C4-2B (cell line): ENCODE measurements around the gene COMT.

ENCODE experiments used
- ZFX ChIP-seq: fragments of 450-650 bp; IDR thresholded peaks from 2 replicates; pipeline ENCODE4 v1.6.1; 2017
- TF ChIP-seq, protein P1 (sequence below): fragments of 450-650 bp; conservative IDR thresholded peaks from 2 replicates; pipeline ENCODE4 v1.5.1; 2017; ENCODE audit warnings: mild to moderate bottlenecking

- TF ChIP-seq, protein P1, sequence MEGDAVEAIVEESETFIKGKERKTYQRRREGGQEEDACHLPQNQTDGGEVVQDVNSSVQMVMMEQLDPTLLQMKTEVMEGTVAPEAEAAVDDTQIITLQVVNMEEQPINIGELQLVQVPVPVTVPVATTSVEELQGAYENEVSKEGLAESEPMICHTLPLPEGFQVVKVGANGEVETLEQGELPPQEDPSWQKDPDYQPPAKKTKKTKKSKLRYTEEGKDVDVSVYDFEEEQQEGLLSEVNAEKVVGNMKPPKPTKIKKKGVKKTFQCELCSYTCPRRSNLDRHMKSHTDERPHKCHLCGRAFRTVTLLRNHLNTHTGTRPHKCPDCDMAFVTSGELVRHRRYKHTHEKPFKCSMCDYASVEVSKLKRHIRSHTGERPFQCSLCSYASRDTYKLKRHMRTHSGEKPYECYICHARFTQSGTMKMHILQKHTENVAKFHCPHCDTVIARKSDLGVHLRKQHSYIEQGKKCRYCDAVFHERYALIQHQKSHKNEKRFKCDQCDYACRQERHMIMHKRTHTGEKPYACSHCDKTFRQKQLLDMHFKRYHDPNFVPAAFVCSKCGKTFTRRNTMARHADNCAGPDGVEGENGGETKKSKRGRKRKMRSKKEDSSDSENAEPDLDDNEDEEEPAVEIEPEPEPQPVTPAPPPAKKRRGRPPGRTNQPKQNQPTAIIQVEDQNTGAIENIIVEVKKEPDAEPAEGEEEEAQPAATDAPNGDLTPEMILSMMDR, result no peak
- no peak for TF ChIP-seq ZFX
Observed at GRCh38 chr22:19937616-19938473, 3.7 kb upstream of the COMT start.
